Suprapubic skin (tissue), 3 donors: ENCODE results near the gene SIPA1L3.

ENCODE experiments used
- POLR2A ChIP-seq, 2 donors: fragments of 450-650 bp; IDR thresholded peaks; one replicate each; pipeline ENCODE4 v1.6.1; 2017; ENCODE audit warnings: antibody characterized with exemption in 2 of 2, mild to moderate bottlenecking in 2 of 2, moderate library complexity in 2 of 2
- TF ChIP-seq, protein P1 (sequence below), 2 donors: fragments of 200-600 bp in 1 of 2; fragments of 450-650 bp in 1 of 2; sonication (generic) in 1 of 2; IDR thresholded peaks; one replicate each; pipeline ENCODE4 v1.5.1; 2016 to 2019; ENCODE audit warnings: antibody characterized with exemption in 2 of 2, mild to moderate bottlenecking in 1 of 2, moderate library complexity in 1 of 2

GRCh38 chr19:37936166-37936565 lies 29.2 kb downstream of the SIPA1L3 start:
- TF ChIP-seq, protein P1, sequence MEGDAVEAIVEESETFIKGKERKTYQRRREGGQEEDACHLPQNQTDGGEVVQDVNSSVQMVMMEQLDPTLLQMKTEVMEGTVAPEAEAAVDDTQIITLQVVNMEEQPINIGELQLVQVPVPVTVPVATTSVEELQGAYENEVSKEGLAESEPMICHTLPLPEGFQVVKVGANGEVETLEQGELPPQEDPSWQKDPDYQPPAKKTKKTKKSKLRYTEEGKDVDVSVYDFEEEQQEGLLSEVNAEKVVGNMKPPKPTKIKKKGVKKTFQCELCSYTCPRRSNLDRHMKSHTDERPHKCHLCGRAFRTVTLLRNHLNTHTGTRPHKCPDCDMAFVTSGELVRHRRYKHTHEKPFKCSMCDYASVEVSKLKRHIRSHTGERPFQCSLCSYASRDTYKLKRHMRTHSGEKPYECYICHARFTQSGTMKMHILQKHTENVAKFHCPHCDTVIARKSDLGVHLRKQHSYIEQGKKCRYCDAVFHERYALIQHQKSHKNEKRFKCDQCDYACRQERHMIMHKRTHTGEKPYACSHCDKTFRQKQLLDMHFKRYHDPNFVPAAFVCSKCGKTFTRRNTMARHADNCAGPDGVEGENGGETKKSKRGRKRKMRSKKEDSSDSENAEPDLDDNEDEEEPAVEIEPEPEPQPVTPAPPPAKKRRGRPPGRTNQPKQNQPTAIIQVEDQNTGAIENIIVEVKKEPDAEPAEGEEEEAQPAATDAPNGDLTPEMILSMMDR (IDR thresholded peaks at IDR 0.05), result no peak
- TF ChIP-seq POLR2A (IDR thresholded peaks at IDR 0.05), result no peak
